IPS-15b (cell line): ENCODE measurements around the gene RETREG2.

ENCODE experiments used
- H3K27me3 ChIP-seq: one replicate; pipeline ENCODE4 v1.6.1; 2013; ENCODE audit warnings: low read length; ENCODE audit not compliant: control insufficient read depth, insufficient read depth
- H3K36me3 ChIP-seq: one replicate; pipeline ENCODE4 v1.6.1; 2013; ENCODE audit warnings: low read length; ENCODE audit not compliant: control insufficient read depth, insufficient read depth
- H3K4me1 ChIP-seq: one replicate; pipeline ENCODE4 v1.6.1; 2013; ENCODE audit warnings: mild to moderate bottlenecking, low read length; ENCODE audit not compliant: control insufficient read depth, insufficient read depth
- H3K4me3 ChIP-seq: one replicate; pipeline ENCODE4 v1.5.1; 2013; ENCODE audit warnings: low read depth, low read length
- H3K9ac ChIP-seq: one replicate; pipeline ENCODE4 v1.6.1; 2013; ENCODE audit warnings: low read depth, mild to moderate bottlenecking, low read length
- H3K9me3 ChIP-seq: one replicate; pipeline ENCODE4 v1.6.1; 2013; ENCODE audit warnings: mild to moderate bottlenecking, low read length; ENCODE audit not compliant: control insufficient read depth, insufficient read depth

RETREG2 gene

DNA sequence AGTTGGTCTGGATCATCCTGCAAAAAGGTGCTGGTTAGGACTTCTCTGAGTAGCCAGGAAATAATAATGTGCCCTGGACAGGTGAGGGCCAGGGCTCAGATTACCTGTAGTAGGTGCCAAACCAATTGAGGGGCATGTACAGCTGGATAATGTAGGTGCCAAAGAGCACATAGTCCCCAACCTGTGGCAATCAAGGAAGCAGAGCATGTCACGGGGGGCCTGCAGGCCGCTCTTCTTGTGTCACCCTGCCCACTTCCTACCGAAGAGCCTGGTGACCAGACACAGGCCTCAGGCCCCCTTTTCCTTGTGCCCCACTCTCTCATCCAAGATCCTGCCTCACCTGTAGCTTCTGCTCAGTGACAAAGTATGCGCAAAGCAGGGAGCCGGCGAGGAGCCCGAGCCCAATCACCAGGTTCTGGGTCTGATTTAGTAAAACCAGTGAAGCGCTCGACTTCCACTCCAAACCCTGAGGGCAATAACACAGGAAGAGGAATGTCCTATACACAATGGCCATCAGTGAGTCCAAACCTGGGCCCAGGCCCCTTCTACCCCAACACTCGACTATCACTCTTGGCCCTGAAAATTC is 35.5 kb downstream of the RETREG2 start:
- no peaks in the 10 kb centered on the region for H3K9me3 ChIP-seq
- H3K4me1 ChIP-seq = peaks cover 2% of the 10 kb centered on the region
- H3K36me3 ChIP-seq = peaks cover 29% of the 10 kb centered on the region
- H3K4me3 ChIP-seq = no peak overlapping the region
- H3K27me3 ChIP-seq = no peaks in the 10 kb centered on the region
- H3K9ac ChIP-seq = no peak overlapping the region

DNA sequence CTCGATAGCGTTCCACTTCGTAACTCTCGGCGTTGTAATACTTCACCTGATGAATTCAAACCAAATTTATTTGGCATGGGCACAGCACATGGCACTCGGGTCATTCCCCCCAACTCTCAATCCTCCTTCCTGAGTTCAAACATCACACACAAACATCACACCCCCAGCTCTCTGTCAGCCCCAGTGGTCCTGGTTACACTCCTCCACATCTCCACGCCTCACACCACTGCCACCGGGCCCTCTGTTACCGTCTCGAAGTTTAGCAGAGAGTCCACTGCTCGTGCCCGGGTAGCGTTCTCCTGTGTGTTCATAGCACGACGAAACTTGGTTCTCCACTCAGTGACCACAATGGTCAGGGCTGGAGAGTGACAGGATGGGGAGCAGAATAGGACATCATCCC is 36.1 kb downstream of the RETREG2 start:
- H3K4me1 ChIP-seq = peaks cover 3% of the 10 kb centered on the region
- H3K9me3 ChIP-seq = no peaks in the 10 kb centered on the region
- peaks cover 23% of the 10 kb centered on the region for H3K36me3 ChIP-seq
- H3K4me3 ChIP-seq = no peak overlapping the region
- H3K9ac ChIP-seq = no peak overlapping the region
- no peaks in the 10 kb centered on the region for H3K27me3 ChIP-seq

DNA sequence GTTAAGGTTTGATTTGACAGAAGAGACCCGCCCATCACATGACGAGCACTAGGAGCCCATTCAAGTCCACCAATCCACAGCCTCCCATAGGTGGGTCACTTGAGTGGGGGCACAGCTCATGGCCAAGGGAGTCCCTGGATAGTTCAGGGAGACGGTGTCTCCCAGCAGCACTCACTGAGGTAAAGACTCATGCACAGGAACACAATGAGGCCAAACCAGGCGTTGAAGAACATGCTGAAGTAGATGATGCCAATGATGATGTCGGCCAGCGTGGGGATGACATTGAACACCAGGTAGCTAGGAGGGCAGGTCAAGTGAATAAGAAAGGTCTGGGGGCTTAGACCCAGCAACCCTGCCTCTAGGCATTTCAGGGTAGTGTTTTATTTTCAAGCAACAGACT is 36.7 kb downstream of the RETREG2 start:
- peaks cover 20% of the 10 kb centered on the region for H3K36me3 ChIP-seq
- no peaks in the 10 kb centered on the region for H3K9me3 ChIP-seq
- H3K4me3 ChIP-seq = no peak overlapping the region
- H3K27me3 ChIP-seq = no peaks in the 10 kb centered on the region
- H3K4me1 ChIP-seq = peaks cover 5% of the 10 kb centered on the region
- no peak overlapping the region for H3K9ac ChIP-seq

DNA sequence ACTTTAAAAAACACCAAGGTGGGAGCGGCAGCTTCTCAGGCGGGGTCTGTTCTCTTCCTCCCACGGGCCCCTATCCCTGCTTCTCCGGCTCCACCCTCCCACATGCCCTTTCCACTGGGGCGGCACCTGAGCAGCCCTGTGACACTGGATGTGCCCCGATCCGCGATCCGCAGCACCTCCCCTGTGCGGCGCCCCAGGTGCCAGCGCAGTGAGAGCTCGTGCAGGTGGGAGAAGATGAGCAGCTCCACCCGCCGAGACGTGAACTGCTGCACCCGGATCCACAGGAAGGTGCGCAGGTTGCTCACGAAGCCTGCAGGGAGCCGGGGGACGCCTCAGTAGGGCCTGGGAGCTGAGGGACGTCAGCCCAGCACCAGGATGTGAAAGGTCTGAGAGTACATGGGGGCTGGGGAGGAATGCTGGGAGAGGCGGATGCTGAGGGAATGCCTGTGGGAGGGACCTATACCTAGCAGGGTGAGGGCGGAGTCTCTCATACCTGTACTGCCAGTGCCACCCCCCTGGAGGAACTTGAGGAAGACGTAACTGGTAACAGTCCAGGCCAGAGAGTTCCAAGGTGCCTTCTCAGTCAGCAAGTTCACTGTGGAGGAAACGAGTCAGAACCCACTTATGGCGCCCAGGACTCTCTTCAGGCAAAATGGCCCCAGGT is 37.9 kb downstream of the RETREG2 start:
- H3K27me3 ChIP-seq = no peaks in the 10 kb centered on the region
- H3K36me3 ChIP-seq = peaks cover 11% of the 10 kb centered on the region
- H3K4me1 ChIP-seq = peaks cover 5% of the 10 kb centered on the region
- no peaks in the 10 kb centered on the region for H3K9me3 ChIP-seq
- H3K9ac ChIP-seq = no peak overlapping the region
- peak overlapping the region; percentile 13 for H3K4me3 ChIP-seq

DNA sequence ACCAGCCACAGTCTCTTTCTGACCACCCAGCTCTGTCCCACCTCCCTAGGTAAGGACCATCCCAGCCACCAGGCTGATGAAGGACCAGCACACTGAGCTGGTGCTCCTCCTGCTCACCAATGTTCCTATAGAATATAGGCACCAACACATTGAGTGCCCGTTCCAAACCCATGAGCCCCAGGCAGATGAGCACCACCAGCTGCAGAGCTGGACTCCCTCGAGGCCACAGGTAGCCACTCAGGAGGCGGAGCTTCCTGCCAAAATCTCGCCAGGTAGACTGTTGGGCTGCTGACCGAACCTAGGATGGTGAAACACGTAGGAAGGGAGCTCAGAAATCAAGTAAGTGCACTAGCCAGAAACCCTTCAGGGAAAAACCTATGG is 38.5 kb downstream of the RETREG2 start:
- Histone ChIP-seq H3K27me3 (no peaks in the 10 kb centered on the region), H3K9me3 (no peaks in the 10 kb centered on the region), H3K4me1 (peaks cover 5% of the 10 kb centered on the region), H3K4me3 (peak overlapping the region; percentile 13), H3K36me3 (peaks cover 11% of the 10 kb centered on the region), H3K9ac (no peak overlapping the region)

DNA sequence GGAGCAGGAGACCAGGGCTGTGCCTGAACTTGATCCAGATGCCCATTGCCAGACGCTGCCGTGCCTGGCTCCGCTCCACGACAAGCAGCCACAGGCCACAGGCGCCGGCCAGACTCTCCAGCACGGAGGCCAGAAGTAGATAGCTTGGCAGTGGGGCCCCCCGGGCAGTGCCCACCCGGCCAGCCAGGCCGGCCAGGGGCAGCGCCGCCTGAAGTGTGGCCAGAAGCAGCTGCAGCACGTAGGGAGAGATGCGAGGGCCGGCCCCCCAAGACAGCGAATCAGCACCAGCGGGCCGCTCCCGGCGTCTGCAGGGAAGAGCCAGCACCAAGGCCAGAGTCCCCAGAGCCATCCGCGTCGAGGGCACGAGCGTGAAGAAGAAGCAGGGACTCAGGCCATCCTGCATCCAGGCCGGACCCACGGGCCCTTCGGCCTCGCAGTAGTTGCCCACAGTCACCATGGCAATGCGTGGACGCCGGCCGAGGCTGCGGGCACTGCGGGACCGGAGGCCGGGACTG is 40.2 kb downstream of the RETREG2 start:
- Histone ChIP-seq H3K4me3 (peak overlapping the region; percentile 79), H3K4me1 (peaks cover 5% of the 10 kb centered on the region), H3K27me3 (no peaks in the 10 kb centered on the region), H3K9me3 (no peaks in the 10 kb centered on the region), H3K9ac (no peak overlapping the region), H3K36me3 (peaks cover 9% of the 10 kb centered on the region)

DNA sequence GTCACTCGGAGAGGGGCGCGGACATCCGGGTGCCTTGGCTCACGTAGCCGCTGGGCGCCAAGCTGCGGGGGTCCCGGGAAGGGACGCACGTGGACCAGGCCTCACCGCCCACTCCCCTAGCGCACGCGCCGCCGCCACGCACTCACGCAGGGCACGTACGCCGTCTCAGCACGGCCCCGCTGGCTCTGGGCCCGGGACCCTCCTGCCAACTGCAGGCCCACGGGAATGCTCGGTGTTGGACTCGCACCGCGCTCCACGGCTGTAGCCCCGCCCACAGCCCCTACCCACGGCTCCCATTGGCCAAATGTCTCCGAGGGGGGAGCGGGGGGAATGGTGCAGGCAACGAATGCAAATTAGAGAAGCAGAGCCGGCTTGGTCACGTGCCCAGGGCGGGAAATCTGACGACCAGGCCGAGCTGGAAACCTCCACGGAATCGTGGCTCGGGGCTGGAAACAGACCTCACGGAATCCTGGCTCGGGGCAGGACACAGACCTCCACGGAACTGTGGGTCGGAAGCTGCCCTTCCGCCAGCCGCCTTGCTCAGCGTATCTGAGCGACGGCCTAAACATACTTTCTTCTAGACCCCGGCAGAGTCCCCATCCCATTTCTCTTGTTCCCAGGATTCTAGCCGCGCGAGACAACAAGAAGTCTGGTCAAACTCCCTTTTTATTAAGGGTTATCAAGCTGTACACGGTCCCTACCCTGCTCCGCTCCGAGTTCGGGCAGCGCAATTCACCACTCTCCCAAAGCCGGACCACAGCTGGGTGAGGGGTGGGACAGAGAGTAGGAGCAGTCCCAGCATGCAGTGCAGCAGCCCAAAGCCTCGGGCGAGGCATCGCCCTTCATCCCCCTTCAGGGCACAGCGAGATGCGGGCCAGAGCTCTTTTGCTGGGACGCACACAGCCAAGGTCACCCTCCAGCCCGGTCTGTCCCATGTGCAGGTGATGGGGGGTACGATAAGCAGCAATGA is 40.9 kb downstream of the RETREG2 start, which contains the start of gene ABCB6:
ABCB6 (minus strand) TSS at position 227 of the 970 bp plus-strand sequence. CDS start 285 bp downstream, outside the sequence.
- H3K4me1 ChIP-seq = peaks cover 5% of the 10 kb centered on the region
- peaks cover 16% of the 10 kb centered on the region for H3K36me3 ChIP-seq

DNA sequence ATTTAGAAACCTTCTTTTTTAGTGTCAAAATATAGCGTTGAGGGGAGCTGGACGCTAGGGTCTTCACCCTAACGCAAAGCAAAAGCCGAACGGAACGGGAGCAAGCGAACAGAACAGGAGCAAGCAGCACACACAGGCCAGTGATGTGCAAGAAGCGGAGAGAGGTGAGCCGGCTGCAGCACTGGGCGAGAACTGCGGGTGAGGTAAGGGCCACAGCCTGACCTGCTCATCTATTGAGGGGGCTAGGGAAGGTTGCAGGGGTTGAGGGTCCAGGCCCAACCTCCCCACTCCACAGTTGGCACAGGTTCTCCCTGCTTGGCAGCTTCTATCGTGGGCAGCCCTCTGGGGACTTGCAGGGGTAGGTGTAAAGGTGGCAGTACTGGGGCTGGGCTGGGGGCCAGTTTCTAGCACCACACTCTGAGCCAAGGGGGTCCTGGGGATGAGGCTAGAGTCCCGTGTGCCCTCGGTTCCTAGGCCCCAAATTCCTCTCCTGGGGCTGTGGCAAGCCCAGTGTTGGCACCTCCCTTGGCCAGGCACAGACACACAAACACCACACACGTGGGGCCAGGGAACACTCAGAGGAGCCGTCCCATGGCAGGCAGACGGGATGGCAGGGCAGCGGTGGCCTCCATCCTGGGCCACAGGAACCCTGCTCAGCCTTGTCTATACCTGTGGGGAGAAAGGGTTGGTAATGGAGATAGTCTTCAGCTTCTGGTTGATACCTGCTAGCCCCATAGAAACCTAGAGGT is 41.9 kb downstream of the RETREG2 start:
- H3K9ac ChIP-seq = peak overlapping the region; percentile 47
- no peak overlapping the region for H3K4me3 ChIP-seq
- H3K36me3 ChIP-seq = peaks cover 21% of the 10 kb centered on the region

More for the DNA sequence above, 40.9 kb downstream of the RETREG2 start, which contains the start of gene ABCB6:
- H3K4me3 ChIP-seq = peak within 1 kb of the TSS; percentile 79
- H3K9me3 ChIP-seq = no peaks in the 10 kb centered on the region
- H3K9ac ChIP-seq = peak within 1 kb of the TSS; percentile 47
- no peaks in the 10 kb centered on the region for H3K27me3 ChIP-seq

GRCh38 chr2:219220652-219221402 is 42.8 kb downstream of the RETREG2 start:
- Histone ChIP-seq H3K36me3 (peaks cover 29% of the 10 kb centered on the region), H3K4me1 (peaks cover 5% of the 10 kb centered on the region), H3K9ac (no peak overlapping the region), H3K9me3 (no peaks in the 10 kb centered on the region), H3K27me3 (no peaks in the 10 kb centered on the region), H3K4me3 (no peak overlapping the region)

More for the DNA sequence above, 41.9 kb downstream of the RETREG2 start:
- Histone ChIP-seq H3K27me3 (no peaks in the 10 kb centered on the region), H3K4me1 (peaks cover 5% of the 10 kb centered on the region), H3K9me3 (no peaks in the 10 kb centered on the region)

DNA sequence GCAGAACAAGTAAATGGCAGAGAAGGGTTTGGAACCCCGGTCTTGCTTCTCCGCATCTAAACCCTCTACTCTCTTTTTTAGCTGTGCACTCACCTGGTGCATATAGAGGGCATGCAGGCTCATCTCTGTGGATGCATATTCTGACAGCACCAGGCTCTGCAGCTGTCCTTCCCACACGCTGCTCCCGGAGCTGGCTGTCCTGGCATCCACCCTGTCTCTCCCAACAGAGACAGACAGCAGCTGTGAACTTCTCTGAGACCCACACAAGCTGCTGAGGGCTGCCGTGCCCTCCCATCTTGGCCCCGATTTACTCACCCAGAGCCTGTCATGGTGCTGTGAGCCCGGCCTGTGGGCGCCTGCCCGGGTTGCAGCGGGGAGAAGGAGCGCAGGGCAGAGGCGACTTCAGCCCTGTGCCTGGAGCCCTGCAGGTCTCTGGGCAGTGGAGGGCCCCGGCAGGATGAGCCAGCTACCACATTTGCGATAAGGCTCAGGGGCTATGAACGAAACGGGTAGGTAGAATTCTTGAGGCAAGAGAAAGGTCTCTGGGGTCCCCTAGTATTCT is 44.0 kb downstream of the RETREG2 start:
- Histone ChIP-seq H3K4me1 (peaks cover 3% of the 10 kb centered on the region), H3K9me3 (no peaks in the 10 kb centered on the region), H3K4me3 (no peak overlapping the region), H3K36me3 (peaks cover 29% of the 10 kb centered on the region), H3K9ac (no peak overlapping the region), H3K27me3 (no peaks in the 10 kb centered on the region)
